Neural cell (in vitro differentiated cells): Measurements from ENCODE around the gene ACD.

ENCODE experiments used
- CTCF ChIP-seq: fragments of 450-650 bp; IDR thresholded peaks from 2 replicates; pipeline ENCODE4 v1.5.1; 2014; ENCODE audit warnings: antibody characterized with exemption, mild to moderate bottlenecking, moderate library complexity; ENCODE audit not compliant: poor library complexity, severe bottlenecking
- EZH2 ChIP-seq: fragments of 200-600, 300-800 bp; shearing (Covaris generic), sonication (generic); IDR thresholded peaks from 2 replicates; pipeline ENCODE4 v1.6.1; 2014; ENCODE audit warnings: antibody characterized with exemption, low read length, borderline replicate concordance, mild to moderate bottlenecking; ENCODE audit not compliant: insufficient read depth, poor library complexity, severe bottlenecking
- POLR2AphosphoS5 ChIP-seq: IDR thresholded peaks from 2 replicates; pipeline ENCODE4 v1.6.1; 2012
- RAD21 ChIP-seq: fragments of 450-650 bp; conservative IDR thresholded peaks from 2 replicates; pipeline ENCODE4 v1.6.1; 2014; ENCODE audit warnings: antibody characterized with exemption, mild to moderate bottlenecking, moderate library complexity
- REST ChIP-seq: IDR thresholded peaks from 2 replicates; pipeline ENCODE4 v1.6.1; 2012; ENCODE audit warnings: borderline replicate concordance
- SMC3 ChIP-seq: fragments of 450-650 bp; conservative IDR thresholded peaks from 2 replicates; pipeline ENCODE4 v1.6.1; 2014; ENCODE audit warnings: antibody characterized with exemption, mild to moderate bottlenecking, moderate library complexity; ENCODE audit not compliant: poor library complexity

- TF ChIP-seq SMC3 (no peak), CTCF (no peak), RAD21 (no peak), EZH2 (no peak), POLR2AphosphoS5 (no peak), REST (no peak)
Observed at GRCh38 chr16:67645397-67646121, 14.5 kb downstream of the ACD start.
